Epithelial cell of proximal tubule (primary cell): ENCODE measurements around the gene CERS1. TPM values are rescaled to one million over a fixed set of nuclear protein-coding genes. Genes with fewer than 3 reads are reported as not detected.

Experiments used
- DNase-seq: peaks from one replicate; pipeline ENCODE4 v3.0.0-alpha.2; 2011; ENCODE audit warnings: low read depth
- H3K4me3 ChIP-seq: 2 replicates; pipeline ENCODE4 v1.5.1; 2011; ENCODE audit warnings: low read depth, mild to moderate bottlenecking, low read length
- CTCF ChIP-seq: conservative IDR thresholded peaks from 2 replicates; pipeline ENCODE4 v1.5.1; 2012; ENCODE audit warnings: low read depth, mild to moderate bottlenecking, low read length
- total RNA-seq: library from RNA; depleted of rRNA; stranded (reverse); fragments of >200 nt; gene quantifications from 2 replicates; pipeline ENCODE4 v1.2.3, GENCODE V29; 2015

CERS1 gene
- total RNA-seq, 1 donor from 2014 or later: 2.0 TPM

GRCh38 chr19:18889949-18890745, 5.8 kb downstream of the CERS1 start:
- H3K4me3 ChIP-seq: no peak overlapping the region
- DNase-seq: no peak
- TF ChIP-seq CTCF: no peak

- no peak overlapping the region for H3K4me3 ChIP-seq
- DNase-seq: no peak
- no peak for TF ChIP-seq CTCF
Measured at GRCh38 chr19:18886972-18887371, 9.0 kb downstream of the CERS1 start.

- no peak for DNase-seq
- H3K4me3 ChIP-seq: no peak overlapping the region
- no peak for TF ChIP-seq CTCF
Measured at GRCh38 chr19:18883526-18884304, 12.2 kb downstream of the CERS1 start.

- no peak for TF ChIP-seq CTCF
- DNase-seq: no peak
- no peak overlapping the region for H3K4me3 ChIP-seq
Measured at GRCh38 chr19:18881491-18881890, 14.5 kb downstream of the CERS1 start.

GRCh38 chr19:18879579-18880373, 16.2 kb downstream of the CERS1 start:
- no peak for TF ChIP-seq CTCF
- no peak for DNase-seq
- no peak overlapping the region for H3K4me3 ChIP-seq

- H3K4me3 ChIP-seq: no peak overlapping the region
- no peak for TF ChIP-seq CTCF
- no peak for DNase-seq
Measured at GRCh38 chr19:18878858-18879578, 16.9 kb downstream of the CERS1 start.
